Neural cell (in vitro differentiated cells): Measurements from ENCODE around the gene ZNF497. TPM values are rescaled to one million over a fixed set of nuclear protein-coding genes. Genes with fewer than 3 reads are reported as not detected.

Source experiments
- H2AFZ ChIP-seq: fragments of 200-600, 300-800 bp; sonication (generic), shearing (Covaris generic); 2 replicates; pipeline ENCODE4 v1.6.0; 2014; ENCODE audit warnings: low read depth, mild to moderate bottlenecking, antibody characterized with exemption, low read length, moderate library complexity
- H3F3A ChIP-seq: fragments of 200-600 bp; shearing (Covaris generic); 2 replicates; pipeline ENCODE4 v1.6.1; 2016; ENCODE audit warnings: mild to moderate bottlenecking, moderate library complexity, mixed read lengths, antibody characterized with exemption, low read length; ENCODE audit not compliant: insufficient read depth, poor library complexity, severe bottlenecking
- H3K27ac ChIP-seq: fragments of 200-600, 300-800 bp; sonication (generic), shearing (Covaris generic); 2 replicates; pipeline ENCODE4 v1.5.1; 2014; ENCODE audit warnings: mild to moderate bottlenecking, low read length, moderate library complexity
- H3K27me3 ChIP-seq: fragments of 300-800, 200-600 bp; sonication (generic), shearing (Covaris generic); 2 replicates; pipeline ENCODE4 v1.6.0; 2014; ENCODE audit warnings: mild to moderate bottlenecking, low read depth, low read length, moderate library complexity; ENCODE audit not compliant: insufficient read depth
- H3K36me3 ChIP-seq: fragments of 300-800, 200-600 bp; sonication (generic), shearing (Covaris generic); 2 replicates; pipeline ENCODE4 v1.5.1; 2014; ENCODE audit warnings: mild to moderate bottlenecking, antibody characterized with exemption, low read length, moderate library complexity; ENCODE audit not compliant: insufficient read depth
- H3K4me2 ChIP-seq: fragments of 300-800, 200-600 bp; sonication (generic), shearing (Covaris generic); 2 replicates; pipeline ENCODE4 v1.6.0; 2014; ENCODE audit warnings: mild to moderate bottlenecking, low read length
- H3K4me3 ChIP-seq: fragments of 300-800, 200-600 bp; sonication (generic), shearing (Covaris generic); 2 replicates; pipeline ENCODE4 v1.5.1; 2014; ENCODE audit warnings: mild to moderate bottlenecking, low read length, moderate library complexity
- H3K79me2 ChIP-seq: fragments of 200-600 bp; shearing (Covaris generic); replicated peaks from 2 replicates; pipeline ENCODE4 v1.6.0; 2014; ENCODE audit warnings: mild to moderate bottlenecking, low read length, moderate library complexity; ENCODE audit not compliant: insufficient read depth
- H3K9ac ChIP-seq: fragments of 300-800, 200-600 bp; sonication (generic), shearing (Covaris generic); 2 replicates; pipeline ENCODE4 v1.6.1; 2016; ENCODE audit warnings: mild to moderate bottlenecking, low read length, mixed read lengths
- H3K9me2 ChIP-seq: fragments of 200-600 bp; shearing (Covaris generic); 2 replicates; pipeline ENCODE4 v1.6.1; 2016; ENCODE audit warnings: mild to moderate bottlenecking, low read length, mixed read lengths; ENCODE audit not compliant: insufficient read depth
- H3K9me3 ChIP-seq: fragments of 200-600, 300-800 bp; sonication (generic), shearing (Covaris generic); 2 replicates; pipeline ENCODE4 v1.6.1; 2016; ENCODE audit warnings: mild to moderate bottlenecking, mixed run types, low read length, moderate library complexity, mixed read lengths
- H4K20me1 ChIP-seq: fragments of 200-600 bp; shearing (Covaris generic); 2 replicates; pipeline ENCODE4 v1.6.1; 2016; ENCODE audit warnings: mild to moderate bottlenecking, mixed run types; ENCODE audit not compliant: insufficient read depth
- EP300 ChIP-seq: fragments of 450-650 bp; conservative IDR thresholded peaks from 2 replicates; pipeline ENCODE4 v1.6.1; 2014; ENCODE audit warnings: antibody characterized with exemption, mild to moderate bottlenecking, moderate library complexity; ENCODE audit not compliant: poor library complexity, severe bottlenecking
- EZH2 ChIP-seq: fragments of 200-600, 300-800 bp; shearing (Covaris generic), sonication (generic); IDR thresholded peaks from 2 replicates; pipeline ENCODE4 v1.6.1; 2014; ENCODE audit warnings: antibody characterized with exemption, low read length, borderline replicate concordance, mild to moderate bottlenecking; ENCODE audit not compliant: insufficient read depth, poor library complexity, severe bottlenecking
- MXI1 ChIP-seq: fragments of 450-650 bp; conservative IDR thresholded peaks from 2 replicates; pipeline ENCODE4 v1.6.1; 2014; ENCODE audit warnings: antibody characterized with exemption, mild to moderate bottlenecking; ENCODE audit not compliant: poor library complexity, severe bottlenecking
- POLR2AphosphoS5 ChIP-seq: IDR thresholded peaks from 2 replicates; pipeline ENCODE4 v1.6.1; 2012
- RAD21 ChIP-seq: fragments of 450-650 bp; conservative IDR thresholded peaks from 2 replicates; pipeline ENCODE4 v1.6.1; 2014; ENCODE audit warnings: antibody characterized with exemption, mild to moderate bottlenecking, moderate library complexity
- SMC3 ChIP-seq: fragments of 450-650 bp; conservative IDR thresholded peaks from 2 replicates; pipeline ENCODE4 v1.6.1; 2014; ENCODE audit warnings: antibody characterized with exemption, mild to moderate bottlenecking, moderate library complexity; ENCODE audit not compliant: poor library complexity
- TAF1 ChIP-seq: IDR thresholded peaks from 2 replicates; pipeline ENCODE4 v1.6.1; 2012; ENCODE audit warnings: low read depth
- polyA plus RNA-seq: library from polyadenylated mRNA; depleted of rRNA; stranded (reverse); fragments of >200 nt; gene quantifications from 2 replicates; pipeline ENCODE4 v1.2.3, GENCODE V29; 2014
- TF ChIP-seq, protein P1 (sequence below): fragments of 450-650 bp; IDR thresholded peaks from 2 replicates; pipeline ENCODE4 v1.5.1; 2014; ENCODE audit warnings: antibody characterized with exemption, mild to moderate bottlenecking, moderate library complexity; ENCODE audit not compliant: poor library complexity, severe bottlenecking
- TF ChIP-seq, protein P2 (sequence below): IDR thresholded peaks from 2 replicates; pipeline ENCODE4 v1.6.1; 2012; ENCODE audit warnings: borderline replicate concordance

ZNF497 gene
- polyA plus RNA-seq, 1 donor from 2014 or later, result 13.7 TPM

DNA sequence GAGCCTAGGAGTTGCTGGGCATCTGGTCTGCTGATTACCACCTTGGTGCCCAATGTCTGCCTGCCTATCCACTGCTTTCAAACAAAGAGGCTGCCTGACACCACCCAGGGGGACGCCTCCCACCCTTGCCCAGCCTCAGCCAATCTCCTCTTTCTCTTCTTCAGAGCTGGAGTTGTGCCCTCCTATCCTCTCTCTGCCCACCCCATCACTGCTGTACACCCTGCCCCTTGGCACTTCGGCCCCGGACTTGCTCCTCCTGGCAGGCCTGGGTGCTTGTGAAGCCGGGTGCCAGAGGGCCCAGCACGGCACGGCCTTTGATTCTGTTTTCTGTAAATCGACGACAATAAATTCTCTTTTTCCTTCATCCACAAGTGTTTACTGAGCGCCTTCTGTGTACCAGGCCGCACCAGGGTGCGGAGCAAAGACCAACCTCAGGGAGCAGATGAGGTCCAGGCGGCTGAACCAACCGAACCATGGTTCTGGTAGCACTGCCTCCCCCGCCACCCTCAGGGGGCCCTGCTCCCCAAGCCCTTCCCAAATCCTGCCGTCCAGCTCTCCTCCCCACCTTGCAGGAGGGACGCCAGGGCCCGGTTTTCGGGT lies 37.9 kb upstream of the ZNF497 start:
- H3K27ac ChIP-seq, result peak overlapping the region; percentile 81
- H3K79me2 ChIP-seq, result peaks cover 12% of the 10 kb centered on the region
- H3F3A ChIP-seq, result no peaks in the 10 kb centered on the region
- no peaks in the 10 kb centered on the region for H4K20me1 ChIP-seq
- H3K36me3 ChIP-seq, result no peaks in the 10 kb centered on the region
- H3K27me3 ChIP-seq, result no peaks in the 10 kb centered on the region
- H3K9me2 ChIP-seq, result no peaks in the 10 kb centered on the region
- H3K9ac ChIP-seq, result peak overlapping the region; percentile 80
- H3K9me3 ChIP-seq, result no peaks in the 10 kb centered on the region
- H3K4me3 ChIP-seq, result peak overlapping the region; percentile 81
- TF ChIP-seq EP300 (no peak), EZH2 (no peak), RAD21 (no peak), TAF1 (no peak), MXI1 (no peak), SMC3 (no peak), POLR2AphosphoS5 (no peak)
- TF ChIP-seq, protein P1, sequence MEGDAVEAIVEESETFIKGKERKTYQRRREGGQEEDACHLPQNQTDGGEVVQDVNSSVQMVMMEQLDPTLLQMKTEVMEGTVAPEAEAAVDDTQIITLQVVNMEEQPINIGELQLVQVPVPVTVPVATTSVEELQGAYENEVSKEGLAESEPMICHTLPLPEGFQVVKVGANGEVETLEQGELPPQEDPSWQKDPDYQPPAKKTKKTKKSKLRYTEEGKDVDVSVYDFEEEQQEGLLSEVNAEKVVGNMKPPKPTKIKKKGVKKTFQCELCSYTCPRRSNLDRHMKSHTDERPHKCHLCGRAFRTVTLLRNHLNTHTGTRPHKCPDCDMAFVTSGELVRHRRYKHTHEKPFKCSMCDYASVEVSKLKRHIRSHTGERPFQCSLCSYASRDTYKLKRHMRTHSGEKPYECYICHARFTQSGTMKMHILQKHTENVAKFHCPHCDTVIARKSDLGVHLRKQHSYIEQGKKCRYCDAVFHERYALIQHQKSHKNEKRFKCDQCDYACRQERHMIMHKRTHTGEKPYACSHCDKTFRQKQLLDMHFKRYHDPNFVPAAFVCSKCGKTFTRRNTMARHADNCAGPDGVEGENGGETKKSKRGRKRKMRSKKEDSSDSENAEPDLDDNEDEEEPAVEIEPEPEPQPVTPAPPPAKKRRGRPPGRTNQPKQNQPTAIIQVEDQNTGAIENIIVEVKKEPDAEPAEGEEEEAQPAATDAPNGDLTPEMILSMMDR, result no peak
- TF ChIP-seq, protein P2, sequence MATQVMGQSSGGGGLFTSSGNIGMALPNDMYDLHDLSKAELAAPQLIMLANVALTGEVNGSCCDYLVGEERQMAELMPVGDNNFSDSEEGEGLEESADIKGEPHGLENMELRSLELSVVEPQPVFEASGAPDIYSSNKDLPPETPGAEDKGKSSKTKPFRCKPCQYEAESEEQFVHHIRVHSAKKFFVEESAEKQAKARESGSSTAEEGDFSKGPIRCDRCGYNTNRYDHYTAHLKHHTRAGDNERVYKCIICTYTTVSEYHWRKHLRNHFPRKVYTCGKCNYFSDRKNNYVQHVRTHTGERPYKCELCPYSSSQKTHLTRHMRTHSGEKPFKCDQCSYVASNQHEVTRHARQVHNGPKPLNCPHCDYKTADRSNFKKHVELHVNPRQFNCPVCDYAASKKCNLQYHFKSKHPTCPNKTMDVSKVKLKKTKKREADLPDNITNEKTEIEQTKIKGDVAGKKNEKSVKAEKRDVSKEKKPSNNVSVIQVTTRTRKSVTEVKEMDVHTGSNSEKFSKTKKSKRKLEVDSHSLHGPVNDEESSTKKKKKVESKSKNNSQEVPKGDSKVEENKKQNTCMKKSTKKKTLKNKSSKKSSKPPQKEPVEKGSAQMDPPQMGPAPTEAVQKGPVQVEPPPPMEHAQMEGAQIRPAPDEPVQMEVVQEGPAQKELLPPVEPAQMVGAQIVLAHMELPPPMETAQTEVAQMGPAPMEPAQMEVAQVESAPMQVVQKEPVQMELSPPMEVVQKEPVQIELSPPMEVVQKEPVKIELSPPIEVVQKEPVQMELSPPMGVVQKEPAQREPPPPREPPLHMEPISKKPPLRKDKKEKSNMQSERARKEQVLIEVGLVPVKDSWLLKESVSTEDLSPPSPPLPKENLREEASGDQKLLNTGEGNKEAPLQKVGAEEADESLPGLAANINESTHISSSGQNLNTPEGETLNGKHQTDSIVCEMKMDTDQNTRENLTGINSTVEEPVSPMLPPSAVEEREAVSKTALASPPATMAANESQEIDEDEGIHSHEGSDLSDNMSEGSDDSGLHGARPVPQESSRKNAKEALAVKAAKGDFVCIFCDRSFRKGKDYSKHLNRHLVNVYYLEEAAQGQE, result no peak
- peak overlapping the region; percentile 60 for H2AFZ ChIP-seq
- H3K4me2 ChIP-seq, result peak overlapping the region; percentile 99

DNA sequence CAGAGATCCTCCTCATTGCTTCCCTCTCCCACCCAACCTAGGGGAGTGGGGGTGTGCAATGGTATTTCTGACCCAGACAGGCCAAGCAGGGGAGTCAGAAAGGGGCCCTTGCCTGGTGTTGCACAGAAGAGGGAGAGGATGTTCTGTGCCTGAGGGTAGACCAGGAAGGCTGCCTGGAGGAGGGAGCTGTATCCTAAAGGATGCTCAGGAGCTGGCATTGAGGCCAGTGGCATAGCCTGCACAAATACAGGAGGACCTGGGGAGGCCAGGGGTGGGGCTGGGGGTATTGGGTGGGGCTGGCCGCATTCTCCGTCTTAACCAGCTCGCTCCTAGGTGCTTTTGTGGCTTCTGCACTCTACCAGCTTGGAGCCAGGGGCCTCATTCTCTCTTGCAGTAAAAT lies 37.4 kb upstream of the ZNF497 start:
- TF ChIP-seq SMC3, result no peak
- no peak for TF ChIP-seq EZH2
- TF ChIP-seq, protein P1, result no peak
- TF ChIP-seq, protein P2, result no peak
- TF ChIP-seq TAF1, result no peak
- TF ChIP-seq EP300, result no peak
- TF ChIP-seq RAD21, result no peak
- TF ChIP-seq MXI1, result no peak
- Histone ChIP-seq H3K79me2 (peaks cover 12% of the 10 kb centered on the region), H3K4me2 (no peak overlapping the region), H3F3A (no peaks in the 10 kb centered on the region), H3K36me3 (no peaks in the 10 kb centered on the region), H3K27me3 (no peaks in the 10 kb centered on the region), H3K4me3 (peak overlapping the region; percentile 81), H2AFZ (no peak overlapping the region), H3K27ac (no peak overlapping the region), H3K9me2 (no peaks in the 10 kb centered on the region), H4K20me1 (no peaks in the 10 kb centered on the region), H3K9me3 (no peaks in the 10 kb centered on the region), H3K9ac (no peak overlapping the region)
